ENCODE measurements around the gene TBC1D22A.

The TBC1D22A gene

DNA sequence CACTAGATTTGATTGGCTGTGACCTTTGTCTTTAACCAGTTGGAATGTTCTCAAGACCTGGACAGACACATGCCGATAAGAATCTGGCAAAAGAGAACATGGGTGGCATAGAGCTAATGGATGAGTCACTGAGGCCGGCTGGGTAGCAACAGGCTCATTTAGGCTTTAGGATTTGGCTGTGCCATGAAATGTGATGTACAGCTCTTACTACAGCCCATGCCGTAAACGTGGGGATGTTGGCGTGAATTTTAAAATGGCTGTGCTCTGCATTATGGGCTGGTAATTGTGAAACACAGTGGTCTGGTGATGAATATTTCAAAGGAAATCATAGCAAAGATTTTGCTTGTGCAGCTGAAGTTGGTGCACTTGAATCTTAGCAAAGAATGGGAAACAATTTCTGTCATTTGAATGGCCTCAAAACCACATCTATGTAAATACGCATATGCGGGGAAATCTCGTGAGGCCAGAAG lies 332.4 kb downstream of the TBC1D22A start:
- DNase-seq = no peak

- DNase-seq = no peak
These were observed 333.1 kb downstream of the TBC1D22A start for GRCh38 chr22:47095395-47096122.

- DNase-seq = no peak
These were observed 335.7 kb downstream of the TBC1D22A start for GRCh38 chr22:47098121-47098520.

DNA sequence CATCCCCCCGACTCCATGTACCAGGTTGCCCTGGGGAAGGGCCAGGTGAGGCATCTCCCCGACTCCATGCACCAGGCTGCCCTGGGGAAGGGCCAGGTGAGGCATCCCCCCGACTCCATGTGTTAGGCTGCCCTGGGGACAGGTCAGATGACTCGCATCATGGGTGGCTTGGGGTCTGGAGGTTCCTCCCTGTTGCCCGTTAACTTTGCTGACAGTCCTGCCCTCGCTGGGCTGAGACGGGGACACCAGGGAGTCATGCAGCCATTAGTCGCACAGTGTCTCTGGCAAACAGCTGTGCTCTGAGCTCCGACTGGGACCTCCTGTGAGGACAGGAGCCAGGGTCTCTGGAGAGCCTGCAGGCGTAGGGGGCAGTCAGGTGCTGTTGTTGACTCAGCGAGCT lies 336.1 kb downstream of the TBC1D22A start:
- no peak for DNase-seq

DNA sequence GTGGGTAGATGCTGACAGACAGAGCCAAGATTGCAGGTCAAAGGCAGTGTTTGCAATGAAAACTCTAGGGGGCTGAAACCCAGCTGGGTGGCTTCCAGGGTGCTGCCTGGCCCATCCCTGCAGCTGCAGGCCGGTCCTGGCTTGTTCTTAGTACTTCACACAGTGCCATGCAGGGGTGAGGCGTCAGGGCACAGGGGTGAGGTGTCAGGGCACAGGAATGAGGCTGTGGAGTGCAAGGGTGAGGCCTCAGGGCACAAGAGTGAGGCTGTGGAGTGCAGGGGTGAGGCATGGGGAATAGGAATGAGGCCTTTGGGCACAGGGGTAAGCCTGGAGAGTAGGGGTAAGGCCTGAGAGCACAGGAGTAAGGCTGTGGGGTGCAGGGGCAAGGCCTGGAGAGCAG lies 337.6 kb downstream of the TBC1D22A start:
- no peak for DNase-seq

- no peak for DNase-seq
These were observed 338.3 kb downstream of the TBC1D22A start for GRCh38 chr22:47100646-47101200.

- no peak for DNase-seq
These were observed 339.0 kb downstream of the TBC1D22A start for GRCh38 chr22:47101321-47101885.

DNA sequence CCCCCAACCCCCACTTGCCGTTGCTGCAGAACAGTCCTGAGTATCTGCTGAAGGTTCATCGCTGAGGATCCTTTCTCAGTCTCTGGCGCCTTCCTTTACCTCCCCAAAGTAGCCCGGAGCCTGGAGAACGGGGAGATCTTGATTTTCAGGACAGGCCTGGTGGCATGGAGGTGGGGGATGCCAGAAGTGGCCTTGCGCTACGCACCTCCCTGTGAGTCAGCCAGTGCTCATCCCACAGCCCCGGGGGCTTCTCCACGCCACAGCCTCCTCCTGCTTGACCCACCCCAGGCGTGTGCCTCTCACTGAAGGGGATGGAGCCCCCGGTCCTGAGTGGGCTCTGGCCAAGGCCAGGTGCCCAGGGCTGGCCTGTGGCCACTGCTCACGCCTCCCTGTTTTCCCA lies 339.6 kb downstream of the TBC1D22A start:
- DNase-seq = no peak

DNA sequence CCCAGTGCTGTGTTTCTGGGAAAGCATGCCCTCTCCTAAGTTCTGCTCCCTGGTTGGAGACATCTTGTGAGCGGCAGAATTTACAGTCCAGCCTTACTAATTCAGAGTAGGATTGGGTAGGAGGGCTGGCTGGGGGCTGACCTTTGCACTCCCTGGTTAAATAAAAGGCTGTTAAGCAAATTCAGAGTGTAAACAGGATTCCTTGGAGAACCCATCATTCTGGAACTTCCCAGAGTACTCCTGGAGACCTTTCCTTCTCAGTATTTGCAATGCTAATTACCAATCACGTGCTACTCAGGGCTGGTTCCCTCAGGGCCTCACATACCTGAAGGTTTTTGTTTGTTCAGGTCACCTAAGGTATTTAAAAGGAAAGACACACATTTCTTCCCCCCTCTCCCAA lies 340.2 kb downstream of the TBC1D22A start:
- no peak for DNase-seq

- no peak for DNase-seq
These were observed 342.6 kb downstream of the TBC1D22A start for GRCh38 chr22:47105085-47105484.

DNA sequence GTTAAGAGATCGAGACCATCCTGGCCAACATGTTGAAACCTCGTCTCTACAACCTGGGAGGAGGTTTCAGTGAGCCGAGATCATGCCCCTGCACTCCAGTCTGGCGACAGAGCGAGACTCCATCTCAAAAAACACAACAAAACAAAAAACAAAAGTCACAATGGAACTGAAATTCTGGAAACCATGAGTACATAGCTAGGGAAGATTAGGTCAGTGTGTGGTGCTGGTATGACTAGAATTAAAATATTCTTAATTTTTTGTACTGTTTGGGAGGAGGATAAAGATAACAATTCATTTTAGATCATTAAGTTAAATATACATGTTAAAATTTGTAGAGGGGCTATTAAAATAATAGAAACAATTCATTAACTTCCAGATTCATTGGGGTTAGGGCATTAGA lies 344.4 kb downstream of the TBC1D22A start:
- no peak for DNase-seq

DNA sequence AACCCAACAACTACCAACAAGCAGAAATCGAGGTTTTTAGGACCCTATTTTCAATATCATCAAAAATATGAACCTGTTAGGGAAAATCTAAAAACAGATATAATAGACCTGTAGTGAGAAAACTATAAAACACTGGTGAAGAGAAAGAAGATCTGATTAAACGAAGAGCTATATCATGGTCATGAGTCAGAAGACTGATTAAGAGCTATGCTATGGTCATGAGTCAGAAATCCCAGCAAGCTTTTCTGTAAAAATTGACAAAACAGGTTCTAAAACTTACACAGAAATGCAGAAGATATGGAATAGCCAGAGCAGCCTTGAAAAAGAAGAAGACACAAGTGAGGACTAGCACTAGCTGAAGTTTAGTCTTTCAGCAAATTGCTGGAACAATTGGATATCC lies 345.0 kb downstream of the TBC1D22A start:
- DNase-seq = no peak

- DNase-seq = no peak
These were observed 348.5 kb downstream of the TBC1D22A start for GRCh38 chr22:47110817-47111443.

DNA sequence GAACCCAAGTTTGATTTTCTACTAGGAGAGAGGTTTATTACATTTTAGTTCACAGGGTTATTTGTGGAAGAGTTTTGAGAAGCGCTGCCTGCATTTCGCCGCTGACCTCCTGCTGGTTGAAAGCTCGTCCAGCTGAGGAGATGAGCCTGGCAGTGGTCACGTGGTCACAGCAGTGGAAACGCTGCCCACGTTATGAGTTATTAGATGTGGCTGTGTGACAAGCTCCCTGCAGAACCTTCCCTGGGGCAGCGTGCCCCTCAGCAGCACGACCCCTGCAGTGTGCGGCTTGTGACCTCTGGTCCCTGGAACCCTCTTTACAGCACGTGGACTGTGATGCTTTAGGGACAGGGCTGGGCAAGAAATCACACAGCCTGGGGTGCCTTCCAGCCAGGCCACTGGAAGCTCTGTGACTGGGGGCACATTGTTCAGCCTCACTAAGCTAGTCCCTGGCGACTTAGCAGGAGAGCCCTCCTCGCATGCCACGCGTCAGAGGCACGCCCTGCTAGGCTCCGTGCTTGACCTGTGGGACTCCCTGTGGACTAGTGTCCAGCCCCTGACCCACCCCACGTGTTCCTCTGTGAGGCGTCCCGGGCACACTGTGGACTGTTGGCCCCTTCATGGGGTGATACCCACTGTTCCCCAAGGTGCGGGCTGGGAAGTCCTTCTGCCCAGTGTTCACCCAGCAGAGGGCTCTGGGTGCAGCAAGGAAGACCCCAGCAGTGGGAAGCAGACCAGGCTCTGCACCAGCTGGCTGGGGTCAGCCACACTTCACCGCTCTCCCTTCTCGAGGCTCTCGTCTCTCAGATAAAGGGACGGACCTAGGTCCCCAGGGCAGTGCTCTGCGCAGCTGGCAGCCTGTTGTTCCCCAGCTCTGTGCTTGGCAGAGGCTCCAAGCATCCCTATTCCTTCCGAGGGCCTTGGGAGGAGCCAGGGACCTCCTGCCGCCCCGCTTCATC lies 349.5 kb downstream of the TBC1D22A start:
- no peak for DNase-seq

- DNase-seq = no peak
These were observed 350.1 kb downstream of the TBC1D22A start for GRCh38 chr22:47112582-47112965.

- DNase-seq = no peak
These were observed 350.8 kb downstream of the TBC1D22A start for GRCh38 chr22:47112994-47113852.

DNA sequence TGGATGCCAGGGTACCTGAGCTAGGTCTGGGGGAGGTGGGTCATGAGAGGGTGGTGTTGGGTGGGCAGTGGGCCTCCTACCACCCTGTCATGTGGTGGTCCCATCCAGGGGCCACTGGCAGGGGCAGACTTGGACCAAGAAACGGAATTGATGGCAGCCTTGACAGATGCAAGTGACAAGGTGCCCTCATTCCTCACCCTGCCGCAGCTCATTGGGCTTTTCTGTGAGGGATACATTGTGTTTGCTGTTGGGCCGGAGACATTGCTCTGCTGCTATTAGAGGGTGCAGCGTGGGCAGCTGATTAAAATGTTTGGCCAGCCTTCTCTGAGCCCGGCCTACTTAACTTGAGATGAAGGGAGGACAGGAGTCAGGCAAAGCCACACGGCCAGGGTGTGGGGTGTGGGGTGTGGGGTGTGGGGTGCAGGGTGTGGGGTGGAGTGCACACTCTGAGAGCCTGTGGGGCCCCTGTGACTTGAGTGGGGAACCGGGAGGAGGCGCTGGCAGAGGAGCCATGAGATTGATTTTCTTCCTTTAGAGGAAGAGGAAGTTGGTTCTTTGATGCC lies 351.5 kb downstream of the TBC1D22A start:
- no peak for DNase-seq

GRCh38 chr22:47114813-47115517 lies 352.5 kb downstream of the TBC1D22A start:
- no peak for DNase-seq

GRCh38 chr22:47115518-47115890 lies 353.1 kb downstream of the TBC1D22A start:
- no peak for DNase-seq

DNA sequence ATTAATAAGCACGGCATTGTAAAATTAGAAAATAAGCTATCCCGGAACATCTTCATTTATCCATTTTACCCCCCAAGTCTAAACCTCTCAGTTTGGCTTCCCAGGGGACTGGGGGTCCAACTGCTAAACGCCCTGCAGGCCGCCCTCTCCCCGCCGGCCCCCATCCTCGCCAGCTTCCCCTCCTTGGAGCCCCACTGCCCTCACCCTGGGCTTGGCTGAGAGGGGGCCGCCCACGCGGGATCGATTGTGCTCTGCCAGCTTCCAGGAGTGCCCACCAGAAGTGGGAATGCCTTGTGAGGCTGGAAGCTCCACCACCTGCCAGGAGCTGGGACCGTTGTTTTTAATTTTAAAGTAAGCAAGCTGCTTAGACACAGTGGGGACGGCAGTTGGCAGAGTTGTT lies 353.5 kb downstream of the TBC1D22A start:
- DNase-seq = no peak

Measured in NCI-H2029 (cell line).